B cell (primary cell): Measurements from ENCODE around the gene SOX13. TPM values are rescaled to one million over a fixed set of nuclear protein-coding genes. Genes with fewer than 3 reads are reported as not detected.

ENCODE experiments used
- ATAC-seq: fragments of 200-7000 bp; cut with Tn5 transposase; one replicate; pipeline ENCODE4 v1.10.0; 2021; ENCODE audit warnings: low read depth, mild to moderate bottlenecking, moderate number of reproducible peaks, moderate library complexity
- CTCF ChIA-PET: fragments of 350-600 bp; sonication (Branson Sonifier 250); formaldehyde crosslinking; loops from one replicate; lab custom pipeline; 2021; ENCODE audit warnings: antibody characterized with exemption, inconsistent platforms; lab: Charles Lee
- POLR2A ChIA-PET: fragments of 350-600 bp; sonication (Branson Sonifier 250); formaldehyde crosslinking; loops from one replicate; lab custom pipeline; 2021; ENCODE audit warnings: antibody characterized with exemption; lab: Charles Lee
- DNase-seq: peaks from one replicate; pipeline ENCODE4 v3.0.0; 2013
- H2AFZ ChIP-seq: 2 replicates; pipeline ENCODE4 v1.6.1; 2012; ENCODE audit warnings: mild to moderate bottlenecking, low read depth, low read length; ENCODE audit not compliant: insufficient read depth, poor library complexity, severe bottlenecking
- H3K27ac ChIP-seq, 2 donors: 1 replicate in 1 of 2; 2 replicates in 1 of 2; pipeline ENCODE4 v1.5.1; 2012 to 2013; ENCODE audit warnings: low read length in 2 of 2, mild to moderate bottlenecking in 2 of 2, moderate library complexity in 1 of 2
- H3K27me3 ChIP-seq, 4 experiments: fragments of 200-600 bp in 1 of 4; sonication (generic) in 1 of 4; replicated peaks in 1 of 4; 1 replicate in 2 of 4; 2 replicates in 2 of 4; pipeline versions ENCODE4 v1.6.1 to v1.7.0; 2013 to 2016; ENCODE audit warnings: low read length in 3 of 4, mild to moderate bottlenecking in 2 of 4, mixed read lengths in 1 of 4, moderate library complexity in 1 of 4; ENCODE audit not compliant: insufficient read depth in 4 of 4, control insufficient read depth in 3 of 4; ENCODE audit errors: control extremely low read depth in 1 of 4
- H3K36me3 ChIP-seq, 2 experiments: replicated peaks in 1 of 2; 1 replicate in 1 of 2; 2 replicates in 1 of 2; pipeline versions ENCODE4 v1.6.1 to v1.7.1; 2013; ENCODE audit warnings: low read length in 1 of 2; ENCODE audit not compliant: insufficient read depth in 2 of 2, control insufficient read depth in 1 of 2; ENCODE audit errors: control extremely low read depth in 1 of 2, extremely low read depth in 1 of 2
- H3K4me1 ChIP-seq, 2 donors: fragments of 200-600 bp in 1 of 2; sonication (generic) in 1 of 2; 1 replicate in 1 of 2; 2 replicates in 1 of 2; pipeline versions ENCODE4 v1.5.1 to v1.6.1; 2013 to 2017; ENCODE audit warnings: low read length in 2 of 2; ENCODE audit not compliant: control insufficient read depth in 2 of 2, insufficient read depth in 2 of 2
- H3K4me2 ChIP-seq: replicated peaks from 2 replicates; pipeline ENCODE3; 2012; ENCODE audit warnings: mild to moderate bottlenecking, low read depth, low read length; ENCODE audit not compliant: poor library complexity, severe bottlenecking
- H3K4me3 ChIP-seq, 5 experiments: fragments of 200-600 bp in 1 of 5; sonication (generic) in 1 of 5; 1 replicate in 3 of 5; 2 replicates in 2 of 5; pipeline versions ENCODE4 v1.5.1 to v1.7.0; 2011 to 2016; ENCODE audit warnings: low read length in 4 of 5, mild to moderate bottlenecking in 4 of 5, low read depth in 2 of 5, control low read depth in 1 of 5, moderate library complexity in 1 of 5; ENCODE audit not compliant: insufficient read depth in 1 of 5; ENCODE audit errors: control extremely low read depth in 1 of 5, extremely low read depth in 1 of 5
- H3K79me2 ChIP-seq: fragments of 200-600 bp; sonication (generic); one replicate; pipeline ENCODE4 v1.6.0; 2016; ENCODE audit warnings: low read length; ENCODE audit not compliant: control insufficient read depth, insufficient read depth
- H3K9ac ChIP-seq: fragments of 200-600 bp; sonication (generic); 2 replicates; pipeline ENCODE4 v1.6.1; 2017; ENCODE audit warnings: mild to moderate bottlenecking, low read length, moderate library complexity
- H3K9me3 ChIP-seq, 3 donors: one replicate each; pipeline versions ENCODE4 v1.6.1 to v1.7.1; 2013; ENCODE audit warnings: low read length in 2 of 3; ENCODE audit not compliant: control insufficient read depth in 2 of 3, insufficient read depth in 1 of 3; ENCODE audit errors: control extremely low read depth in 1 of 3
- H4K20me1 ChIP-seq: 2 replicates; pipeline ENCODE4 v1.6.0; 2012; ENCODE audit warnings: mild to moderate bottlenecking, low read length; ENCODE audit not compliant: insufficient read depth, control insufficient read depth, poor library complexity, severe bottlenecking
- H3K27ac Mint-ChIP-seq: one replicate; pipeline ENCODE4 v1.8.0; 2021; ENCODE audit warnings: mixed read lengths
- H3K27me3 Mint-ChIP-seq: one replicate; pipeline ENCODE4 v1.8.0; 2021; ENCODE audit warnings: mixed read lengths
- H3K4me1 Mint-ChIP-seq: one replicate; pipeline ENCODE4 v1.8.0; 2021; ENCODE audit warnings: mixed read lengths
- H3K4me3 Mint-ChIP-seq: one replicate; pipeline ENCODE4 v1.8.0; 2021; ENCODE audit warnings: mixed read lengths
- H3K9me3 Mint-ChIP-seq: one replicate; pipeline ENCODE4 v1.8.0; 2022; ENCODE audit warnings: mixed read lengths; ENCODE audit not compliant: insufficient read depth
- CTCF ChIP-seq: fragments of 200-600 bp; IDR thresholded peaks from one replicate; pipeline ENCODE4 v1.8.0; 2022; ENCODE audit warnings: antibody characterized with exemption, mild to moderate bottlenecking
- EZH2 ChIP-seq: IDR thresholded peaks from 2 replicates; pipeline ENCODE4 v1.6.1; 2012; ENCODE audit warnings: borderline replicate concordance, low read depth, mild to moderate bottlenecking, moderate library complexity, low read length; ENCODE audit not compliant: insufficient read depth, poor library complexity, severe bottlenecking
- WGBS: methylation state at CpG from one replicate; pipeline ENCODE4 v1.1.5; 2013; ENCODE audit warnings: missing lambda C conversion rate; ENCODE audit not compliant: insufficient coverage; 5-methylcytosine and 5-hydroxymethylcytosine counted together
- intact Hi-C: fragments of 100-400 bp; cut with micrococcal nuclease; formaldehyde crosslinking; loops from one replicate; pipeline ENCODE4 v1.10.0; 2022
- polyA plus RNA-seq: library from polyadenylated mRNA; depleted of rRNA; stranded (reverse); fragments of >200 nt; gene quantifications from 2 replicates; pipeline ENCODE4 v1.2.3, GENCODE V29; 2012
- total RNA-seq, 2 donors: library from RNA; stranded (reverse); fragments of 120-200 nt in 1 of 2; gene quantifications; 1 replicate in 1 of 2; 2 replicates in 1 of 2; pipeline versions ENCODE4 v1.2.3 to v1.2.4, GENCODE V29; 2013 to 2022

Gene SOX13
- total and polyA plus RNA-seq, 2 donors (not counting 1 experiment from before 2014, with no cell fraction given): 0.15 to 1.3 TPM

GRCh38 chr1:204161609-204162493 is 88.9 kb downstream of the SOX13 start:
- Histone ChIP-seq H3K9me3 (peaks cover 0 to 10% (median 0%) of the 10 kb centered on the region in 3 donors), H3K4me1 (no peaks in the 10 kb centered on the region), H3K27ac (no peak overlapping the region), H3K4me3 (no peak overlapping the region), H3K36me3 (no peaks in the 10 kb centered on the region), H4K20me1 (no peaks in the 10 kb centered on the region), H2AFZ (no peak overlapping the region), H3K27me3 (peaks cover 0 to 17% (median 3%) of the 10 kb centered on the region in 4 experiments), H3K9ac (no peak overlapping the region), H3K79me2 (no peaks in the 10 kb centered on the region), H3K4me2 (no peak overlapping the region)
- intact Hi-C loops: loop anchor here (1.0 to 2.0 kb wide), 3 partner anchors 45 to 341 kb away; no protein-coding TSS in a partner anchor
- no peaks in the 10 kb centered on the region for H3K4me1 Mint-ChIP-seq
- no peak overlapping the region for H3K4me3 Mint-ChIP-seq
- no peaks in the 10 kb centered on the region for H3K9me3 Mint-ChIP-seq
- no peak overlapping the region for H3K27ac Mint-ChIP-seq
- POLR2A ChIA-PET: no interaction called here
- CTCF ChIA-PET: interaction anchor here (0.6 to 4.7 kb wide), 18 partner anchors 8 to 646 kb away, joined by 3 to 99 read pairs (median 5); partner anchors contain the start of gene PLEKHA6
- peaks cover 37% of the 10 kb centered on the region for H3K27me3 Mint-ChIP-seq
- WGBS: 78% methylated on average over 13 of the region's 14 CpGs
- DNase-seq (no peak), ATAC-seq (no peak)
- no peak for TF ChIP-seq CTCF
- no peak for TF ChIP-seq EZH2
